GM03348 (cell line): ENCODE results near the gene GAS7.

ENCODE experiments used
- DNase-seq: peaks from one replicate; pipeline ENCODE4 v3.0.0; 2012; ENCODE audit warnings: low spot score

Gene GAS7

GRCh38 chr17:9981344-9981915 lies 217.0 kb downstream of the GAS7 start:
- no peak for DNase-seq

- DNase-seq: no peak
These were observed 218.9 kb downstream of the GAS7 start for GRCh38 chr17:9979463-9979995.

DNA sequence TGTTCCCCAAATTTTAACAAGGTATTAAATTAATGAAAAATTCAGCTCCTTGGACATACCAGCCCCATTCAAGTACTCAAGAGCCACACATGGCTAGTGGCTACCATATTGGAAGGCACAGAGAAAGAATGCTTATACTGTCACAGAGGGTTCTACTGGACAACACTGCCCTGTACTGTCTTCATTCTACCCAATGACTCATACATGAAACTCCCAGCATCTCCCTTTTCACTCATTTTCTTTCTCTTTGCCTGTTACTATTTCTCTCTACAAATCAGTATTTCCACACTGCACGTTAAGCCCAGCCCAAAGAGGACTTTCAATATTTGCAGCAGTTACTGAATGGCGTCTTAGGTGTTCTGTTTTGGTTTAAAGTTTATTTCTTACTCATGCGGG lies 221.2 kb downstream of the GAS7 start:
- peak; percentile 37 for DNase-seq

DNA sequence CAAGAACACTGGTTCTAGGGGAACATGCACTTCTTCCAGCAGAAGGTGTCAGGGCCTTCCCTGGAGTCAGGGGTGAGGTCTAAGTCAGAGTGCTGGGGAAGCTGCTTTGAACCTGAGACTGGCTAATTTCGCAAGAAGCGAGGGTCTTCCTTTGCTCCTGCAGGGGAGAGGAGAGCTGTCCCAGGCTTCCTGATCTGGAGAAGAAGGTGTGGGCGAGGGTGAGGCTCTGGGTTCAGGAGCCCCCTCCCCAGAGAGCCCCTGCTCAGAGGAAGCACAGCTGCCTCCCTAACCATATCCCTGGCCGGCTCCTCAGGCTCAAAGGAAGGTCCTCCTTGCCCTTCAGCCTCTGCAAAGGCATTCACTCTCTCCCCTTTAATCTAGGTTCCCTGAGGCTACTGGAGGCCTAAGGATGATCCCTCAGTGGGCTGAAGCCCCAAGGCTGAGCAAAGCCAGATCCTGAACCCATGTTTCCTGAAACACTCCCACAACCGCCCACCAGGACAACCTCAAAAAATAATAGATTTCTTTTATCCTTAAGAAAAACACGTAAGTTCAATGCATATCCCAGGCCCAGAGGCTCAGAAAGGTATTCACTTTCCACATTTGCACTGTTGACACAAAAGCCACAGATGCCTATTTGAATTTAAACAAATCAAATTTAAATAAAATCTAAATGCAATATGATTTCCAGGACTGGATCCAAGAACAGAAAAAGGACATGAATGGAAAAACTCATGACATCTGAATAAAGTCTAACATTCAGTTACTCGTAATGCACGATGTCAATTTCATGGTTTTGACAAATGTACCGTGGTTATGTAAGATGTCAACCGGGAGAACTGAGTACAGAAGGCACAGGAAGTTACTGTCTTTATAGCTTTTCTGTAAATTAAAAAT lies 221.9 kb downstream of the GAS7 start:
- DNase-seq: no peak

DNA sequence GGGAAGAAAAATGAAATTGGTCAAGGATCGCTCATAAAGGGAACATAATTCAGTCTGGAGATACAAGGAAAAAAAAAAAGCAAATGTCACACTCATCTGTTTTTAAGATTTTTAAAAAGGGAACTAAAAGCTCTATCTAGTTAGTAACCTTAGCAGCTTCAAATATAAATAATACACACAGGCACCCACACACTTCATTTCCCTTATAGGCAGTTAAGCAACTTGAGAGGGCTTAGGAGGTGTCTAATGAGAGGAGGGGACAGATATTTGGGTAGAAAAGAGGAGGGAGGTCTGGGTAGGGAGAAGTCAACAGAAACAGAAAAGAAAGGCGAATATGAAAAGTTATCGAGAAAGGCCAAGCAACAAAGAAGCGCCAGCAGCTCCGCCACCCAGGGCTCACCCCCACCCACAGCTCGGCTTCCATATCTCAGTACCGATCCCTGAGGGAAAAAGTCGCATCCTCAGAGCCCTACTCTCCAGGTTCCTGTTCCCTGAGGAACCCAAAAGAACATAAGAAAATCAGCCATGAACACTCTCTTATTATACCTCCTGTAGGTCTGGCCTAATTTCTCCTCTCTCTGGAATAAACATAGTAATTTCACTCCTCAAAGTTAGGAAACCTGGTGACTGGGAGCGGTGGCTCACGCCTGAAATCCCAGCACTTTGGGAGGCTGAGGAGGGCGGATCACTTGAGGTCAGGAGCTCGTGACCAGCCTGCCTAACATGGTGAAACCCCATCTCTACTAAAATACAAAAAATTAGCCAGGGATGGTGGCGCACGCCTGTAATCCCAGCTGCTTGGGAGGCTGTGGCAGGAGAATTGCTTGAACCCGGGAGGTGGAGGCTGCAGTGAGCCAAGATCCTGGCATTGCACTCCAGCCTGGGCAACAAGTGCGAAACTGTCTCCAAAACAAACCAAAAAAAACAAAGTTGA lies 223.7 kb downstream of the GAS7 start:
- DNase-seq: no peak

DNA sequence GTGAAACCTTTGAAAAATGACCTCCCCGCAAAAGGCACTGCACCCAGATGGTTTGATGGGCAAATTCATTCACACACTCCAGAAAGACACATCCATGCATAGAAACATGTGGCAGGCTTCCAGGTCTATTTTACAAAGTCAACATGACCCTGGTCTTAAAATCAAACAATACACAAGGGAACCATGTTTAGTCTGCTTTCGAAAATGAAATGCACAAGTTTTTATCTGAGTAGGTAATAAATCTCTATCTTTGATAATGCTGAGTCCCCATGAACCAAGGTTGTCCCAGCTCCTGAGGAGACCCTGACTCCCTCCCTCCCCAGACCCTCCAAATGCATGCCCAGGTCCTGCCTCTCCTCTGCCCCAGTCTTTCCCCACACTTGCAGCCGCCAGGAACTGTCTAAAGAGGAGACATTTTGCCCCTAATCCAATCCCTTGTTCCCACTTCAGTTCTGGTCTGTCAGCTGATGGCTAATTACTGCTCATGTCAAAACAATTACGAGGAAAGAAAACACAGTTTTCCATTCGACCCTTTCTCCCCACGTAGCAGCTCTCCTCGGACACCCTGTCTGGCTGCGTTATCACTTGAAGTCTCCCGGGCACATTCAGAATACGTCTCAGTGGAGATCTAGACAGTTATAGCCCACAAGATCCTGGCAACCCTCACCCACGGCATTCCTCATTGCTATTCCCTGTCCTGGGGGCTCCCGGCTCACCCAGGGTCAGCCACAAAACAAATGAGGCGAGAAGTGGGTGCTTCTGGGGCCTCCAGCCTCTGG lies 224.5 kb downstream of the GAS7 start:
- DNase-seq: no peak

- DNase-seq: peak; percentile 82
These were observed 226.4 kb downstream of the GAS7 start for GRCh38 chr17:9971991-9972390.

DNA sequence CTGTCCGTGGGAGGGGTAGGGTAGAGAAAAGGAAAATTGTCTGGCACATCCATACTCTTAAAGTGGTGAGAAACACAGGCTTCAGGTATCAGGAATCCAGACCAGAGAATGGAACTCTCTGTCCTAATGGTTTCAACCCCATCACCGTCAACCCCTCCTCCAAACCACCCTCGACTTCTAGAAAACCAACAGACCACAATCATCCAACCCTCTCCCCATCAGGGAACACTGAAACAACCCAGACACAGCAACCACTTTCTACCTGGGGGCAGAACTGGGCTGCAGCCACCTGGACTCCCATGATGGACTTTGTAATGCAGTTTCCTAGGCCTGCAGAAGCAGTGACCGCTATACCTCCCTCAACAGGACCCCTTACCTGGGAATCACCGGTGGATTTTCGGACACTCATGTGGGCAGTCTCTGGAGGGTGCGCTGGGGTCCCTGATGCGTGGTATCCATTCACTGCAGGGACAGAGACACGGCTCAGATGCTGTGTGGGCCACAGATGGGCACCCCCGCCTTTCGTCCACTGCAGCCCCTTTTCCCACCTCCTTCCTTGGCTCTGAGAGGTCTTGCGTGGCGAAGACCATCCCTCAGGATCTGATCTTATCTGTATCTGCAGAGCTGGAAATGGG lies 229.0 kb downstream of the GAS7 start:
- DNase-seq: no peak

DNA sequence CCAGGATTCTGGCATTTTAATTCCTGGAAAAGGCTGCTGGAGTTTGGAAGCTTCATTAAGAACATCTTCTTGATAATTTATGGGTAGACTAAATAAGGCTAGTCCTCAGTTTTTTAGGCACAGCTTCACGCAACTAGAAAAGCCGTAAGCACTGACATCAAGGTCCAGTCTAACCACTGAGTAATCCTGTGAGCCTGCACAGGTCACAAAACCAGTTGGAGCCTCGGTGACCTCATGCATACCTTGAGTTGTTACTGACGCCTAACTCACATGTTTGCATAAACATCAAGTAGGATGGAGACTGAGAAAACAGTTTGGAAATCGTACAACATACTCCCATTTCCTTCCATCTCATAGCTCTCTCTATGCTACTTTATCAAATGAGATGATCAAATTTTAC lies 229.5 kb downstream of the GAS7 start:
- no peak for DNase-seq

DNA sequence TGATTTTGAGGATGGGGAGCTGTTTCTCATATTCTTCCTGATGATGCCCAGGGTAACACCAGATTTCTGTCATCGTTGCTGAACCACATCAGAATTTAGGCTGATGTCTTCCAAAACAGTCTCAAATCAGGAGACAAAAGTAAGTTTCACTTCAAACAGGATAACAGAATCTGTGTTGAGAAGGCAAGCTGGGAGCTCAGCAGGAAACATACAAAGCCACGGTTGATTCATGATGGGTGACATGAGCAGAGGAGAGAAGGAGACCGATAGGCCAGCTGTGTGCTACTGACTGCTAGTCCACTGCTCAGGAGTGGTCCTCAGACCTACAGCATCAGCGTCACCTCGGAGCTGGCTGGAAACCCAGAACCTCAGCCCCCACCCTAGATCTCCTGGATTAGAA lies 230.4 kb downstream of the GAS7 start:
- DNase-seq: no peak

- peak; percentile 71 for DNase-seq
These were observed 238.9 kb downstream of the GAS7 start for GRCh38 chr17:9959377-9959981.

GRCh38 chr17:9958586-9959281 lies 239.7 kb downstream of the GAS7 start:
- DNase-seq: no peak

DNA sequence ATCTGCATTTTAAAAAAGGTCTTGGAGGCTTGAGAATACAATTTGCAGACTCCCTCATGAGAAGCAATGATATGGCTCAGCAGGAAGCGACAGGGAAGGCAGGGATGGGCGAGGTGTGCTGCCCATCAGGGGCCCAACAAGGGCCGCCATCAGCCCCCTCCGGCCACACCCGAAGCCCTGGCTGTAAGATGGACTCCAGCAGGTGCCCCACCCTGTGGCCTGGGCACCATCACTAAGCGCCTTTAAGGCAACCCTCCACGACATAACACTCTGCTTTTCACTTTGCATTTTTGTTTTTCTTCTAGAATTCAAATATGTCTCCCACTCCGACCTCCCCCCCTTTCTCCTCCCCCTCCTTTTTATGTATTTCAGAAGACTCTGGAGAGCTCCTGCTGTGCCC lies 241.2 kb downstream of the GAS7 start:
- no peak for DNase-seq

GRCh38 chr17:9956474-9957131 lies 241.8 kb downstream of the GAS7 start:
- no peak for DNase-seq

GRCh38 chr17:9953492-9953891 lies 244.9 kb downstream of the GAS7 start:
- DNase-seq: no peak

DNA sequence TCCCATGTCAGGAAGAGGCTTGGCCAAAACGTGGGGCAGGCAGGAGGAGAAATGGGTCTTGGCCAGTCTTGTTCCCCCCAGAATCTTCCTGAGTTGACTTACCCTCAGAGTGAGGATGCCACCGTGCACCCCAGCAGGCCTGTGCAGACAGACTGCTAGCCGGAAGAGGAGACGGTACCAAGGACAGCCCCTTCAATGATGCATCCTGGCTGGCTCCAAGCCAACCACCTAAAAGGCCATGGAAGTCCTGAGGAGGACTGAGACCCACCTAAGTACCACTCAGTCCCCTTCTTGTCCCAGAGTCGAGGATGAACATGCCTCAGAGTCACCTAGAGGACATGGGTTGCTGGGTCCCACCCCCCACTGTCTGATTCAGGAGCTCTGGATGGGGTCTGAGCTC lies 246.6 kb downstream of the GAS7 start:
- no peak for DNase-seq

GRCh38 chr17:9948928-9949327 lies 249.5 kb downstream of the GAS7 start:
- no peak for DNase-seq

DNA sequence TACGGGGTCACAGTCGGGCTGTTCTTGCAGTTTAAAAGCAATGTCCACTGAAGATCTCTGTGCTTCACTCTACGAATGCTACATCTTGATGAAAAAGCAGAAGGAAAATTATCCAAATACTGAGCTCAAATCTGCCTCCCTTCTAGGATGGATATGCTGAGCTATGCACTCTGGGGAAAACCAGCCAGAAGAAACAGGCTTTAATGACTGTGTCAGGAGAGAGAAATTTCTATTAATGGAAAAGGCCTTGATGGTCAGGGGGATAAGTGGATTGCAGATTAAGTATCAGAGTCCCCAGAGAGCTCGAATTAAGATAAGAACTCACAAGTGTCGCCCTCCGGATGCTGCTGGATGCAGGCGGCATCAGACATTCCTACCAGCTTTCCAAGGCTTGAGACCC lies 253.7 kb downstream of the GAS7 start:
- DNase-seq: no peak

GRCh38 chr17:9943343-9943742 lies 255.1 kb downstream of the GAS7 start:
- DNase-seq: no peak

GRCh38 chr17:9942885-9943284 lies 255.5 kb downstream of the GAS7 start:
- DNase-seq: no peak
